Measurements from ENCODE around the gene ZNF618. TPM values are rescaled to one million over a fixed set of nuclear protein-coding genes. Genes with fewer than 3 reads are reported as not detected.

Gene ZNF618
- total RNA-seq, 1 experiment from 2014 or later: 1.8 TPM

- H3K4me1 ChIP-seq (ENCODE audit: control insufficient read depth, insufficient read depth, low read length): no peaks in the 10 kb centered on the region
- ATAC-seq (no peak), DNase-seq (ENCODE audit: low read depth, low spot score) (no peak)
- CTCF ChIA-PET: no interaction called here
- intact Hi-C loops (cut with micrococcal nuclease; ENCODE audit: unreplicated experiment) (no loop called here), in situ Hi-C loops (cut with HindIII; ENCODE audit: low pct_unique_long_range_greater_than_20kb, low sequenced_read_pairs) (no loop called here)
- H3K27me3 ChIP-seq (ENCODE audit: control insufficient read depth, insufficient read depth, low read length): no peaks in the 10 kb centered on the region
- POLR2A ChIA-PET: no interaction called here
- H3K27ac ChIP-seq (ENCODE audit: low read length): no peak overlapping the region
- no peaks in the 10 kb centered on the region for H3K9me3 ChIP-seq (ENCODE audit: control insufficient read depth, insufficient read depth, low read depth, low read length)
- no TSS peak for BruUV-seq (replicated peaks)
- H3K4me3 ChIP-seq (ENCODE audit: low read depth in 2 of 2, low read length in 2 of 2): no peak overlapping the region
- no peaks in the 10 kb centered on the region for H3K36me3 ChIP-seq (ENCODE audit: control insufficient read depth, insufficient read depth, low read length)
- no peak for TF ChIP-seq CTCF (IDR thresholded peaks at IDR 0.05)
- TF ChIP-seq REST (IDR thresholded peaks at IDR 0.05; ENCODE audit: insufficient read depth in 1 of 2, low read depth in 2 of 2, low read length in 1 of 2): no peak
- TF ChIP-seq TCF7L2 (IDR thresholded peaks at IDR 0.05; ENCODE audit: low read depth, low read length): no peak
- TF ChIP-seq SIN3A (IDR thresholded peaks at IDR 0.05; ENCODE audit: borderline replicate concordance, insufficient read depth, low read depth, low read length): no peak
Measured at GRCh38 chr9:114053246-114054005, 177.3 kb downstream of the ZNF618 start.

GRCh38 chr9:114054191-114054690 lies 178.1 kb downstream of the ZNF618 start:
- no peak for DNase-seq (ENCODE audit: low read depth, low spot score)
- Histone ChIP-seq H3K9me3 (ENCODE audit: control insufficient read depth, insufficient read depth, low read depth, low read length) (no peaks in the 10 kb centered on the region), H3K36me3 (ENCODE audit: control insufficient read depth, insufficient read depth, low read length) (no peaks in the 10 kb centered on the region), H3K27me3 (ENCODE audit: control insufficient read depth, insufficient read depth, low read length) (no peaks in the 10 kb centered on the region), H3K4me3 (ENCODE audit: low read depth in 2 of 2, low read length in 2 of 2) (no peak overlapping the region), H3K27ac (ENCODE audit: low read length) (no peak overlapping the region), H3K4me1 (ENCODE audit: control insufficient read depth, insufficient read depth, low read length) (no peaks in the 10 kb centered on the region)
- no peak for ATAC-seq
- POLR2A ChIA-PET: no interaction called here
- TF ChIP-seq POLR2AphosphoS5 (IDR thresholded peaks at IDR 0.05; ENCODE audit: low read depth, low read length) (no peak), SIN3A (IDR thresholded peaks at IDR 0.05; ENCODE audit: borderline replicate concordance, insufficient read depth, low read depth, low read length) (no peak), CTCF (IDR thresholded peaks at IDR 0.05) (no peak), TCF7L2 (IDR thresholded peaks at IDR 0.05; ENCODE audit: low read depth, low read length) (no peak), REST (IDR thresholded peaks at IDR 0.05; ENCODE audit: insufficient read depth in 1 of 2, low read depth in 2 of 2, low read length in 1 of 2) (no peak)
- BruUV-seq (replicated peaks): no TSS peak
- CTCF ChIA-PET: no interaction called here
- in situ Hi-C loops (cut with HindIII; ENCODE audit: low pct_unique_long_range_greater_than_20kb, low sequenced_read_pairs) (no loop called here), intact Hi-C loops (cut with micrococcal nuclease; ENCODE audit: unreplicated experiment) (no loop called here)

All from Panc1 (cell line).